ENCODE measurements around the gene WDR6.

- TF ChIP-seq ZFP30 (CRISPR knock-in tag; IDR thresholded peaks at IDR 0.05) (no peak), TOX (CRISPR knock-in tag; IDR thresholded peaks at IDR 0.05; ENCODE audit: borderline replicate concordance) (no peak), PATZ1 (CRISPR knock-in tag; IDR thresholded peaks at IDR 0.05; ENCODE audit: borderline replicate concordance) (no peak), ZC3H10 (CRISPR knock-in tag; IDR thresholded peaks at IDR 0.05) (no peak), ZNF565 (CRISPR knock-in tag; conservative IDR thresholded peaks at IDR 0.05; ENCODE audit: low read depth) (no peak), POU6F1 (CRISPR knock-in tag; IDR thresholded peaks at IDR 0.05; ENCODE audit: borderline replicate concordance, low read depth) (no peak), CREB5 (CRISPR knock-in tag; IDR thresholded peaks at IDR 0.05; ENCODE audit: low read depth) (no peak), OSR1 (CRISPR knock-in tag; IDR thresholded peaks at IDR 0.05) (no peak), RARB (CRISPR knock-in tag; IDR thresholded peaks at IDR 0.05) (no peak), ISL1 (CRISPR knock-in tag; IDR thresholded peaks at IDR 0.05) (no peak), ZNF70 (CRISPR knock-in tag; IDR thresholded peaks at IDR 0.05) (no peak), TCF4 (CRISPR knock-in tag; IDR thresholded peaks at IDR 0.05; ENCODE audit: borderline replicate concordance) (no peak), SNAI2 (CRISPR knock-in tag; IDR thresholded peaks at IDR 0.05) (no peak), ARNTL (CRISPR knock-in tag; IDR thresholded peaks at IDR 0.05; ENCODE audit: borderline replicate concordance, low read depth) (no peak)
Observed at GRCh38 chr3:49015765-49016164, 8.6 kb downstream of the WDR6 start.

Data from SK-N-SH treated with all-trans-retinoic acid at 6 μM for 48 hours (cell line).